NAMALWA (cell line): ENCODE measurements around the gene PERP.
"Not testable (repeated sequence)": the region's sequence is repeated elsewhere in the genome, so short reads cannot be mapped to it uniquely, and the experiment has no call there.

Experiments used
- DNase-seq: peaks from one replicate; pipeline ENCODE4 v3.0.0-alpha.2; 2015; ENCODE audit warnings: low spot score

The PERP gene

DNA sequence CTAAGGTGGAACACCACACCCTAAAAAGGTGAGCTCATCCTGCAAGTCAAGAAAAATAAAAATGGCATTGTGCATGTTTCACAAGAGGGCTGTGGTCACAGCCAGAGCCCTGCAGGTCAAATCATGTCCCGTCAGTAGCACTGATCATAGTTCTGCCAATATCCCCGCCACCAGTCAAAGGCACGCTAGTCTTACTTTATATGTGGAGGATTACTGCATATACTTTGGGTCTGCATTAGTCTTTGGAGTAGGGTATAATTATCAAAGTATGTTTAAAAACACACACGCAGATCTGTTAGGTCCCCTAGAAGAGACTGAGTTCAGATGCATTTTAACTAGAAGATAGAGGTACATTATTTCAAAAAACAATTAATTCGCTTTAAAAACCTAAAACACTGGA is 1.8 kb downstream of the PERP start:
- no peak for DNase-seq

DNA sequence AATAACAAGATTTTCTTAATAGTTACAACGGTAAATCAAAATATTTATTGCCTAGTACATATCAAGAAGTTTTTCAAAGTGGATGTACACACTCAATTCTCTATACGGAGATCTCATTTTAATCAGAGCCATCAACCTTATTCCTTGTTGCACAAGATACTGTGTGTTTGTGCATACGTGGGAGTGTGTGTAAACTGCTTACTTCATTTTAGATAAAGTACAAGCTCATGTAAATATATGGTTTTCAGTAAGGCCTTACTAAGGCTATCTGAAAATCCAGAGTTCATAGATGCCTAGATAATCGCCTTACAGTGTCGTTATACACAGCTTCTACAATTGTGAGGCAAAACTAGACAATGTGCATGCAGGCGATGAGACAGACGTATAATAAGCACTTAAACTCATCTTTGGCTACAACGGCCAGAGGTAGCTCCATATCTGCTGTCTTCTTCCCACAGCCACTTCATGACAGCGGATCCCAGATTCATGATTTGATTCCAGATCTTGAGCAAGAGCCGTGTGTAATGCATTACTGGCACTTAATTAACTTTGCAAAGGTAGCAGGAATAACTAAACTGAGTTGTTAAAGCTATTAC is 2.5 kb downstream of the PERP start:
- DNase-seq: no peak

DNA sequence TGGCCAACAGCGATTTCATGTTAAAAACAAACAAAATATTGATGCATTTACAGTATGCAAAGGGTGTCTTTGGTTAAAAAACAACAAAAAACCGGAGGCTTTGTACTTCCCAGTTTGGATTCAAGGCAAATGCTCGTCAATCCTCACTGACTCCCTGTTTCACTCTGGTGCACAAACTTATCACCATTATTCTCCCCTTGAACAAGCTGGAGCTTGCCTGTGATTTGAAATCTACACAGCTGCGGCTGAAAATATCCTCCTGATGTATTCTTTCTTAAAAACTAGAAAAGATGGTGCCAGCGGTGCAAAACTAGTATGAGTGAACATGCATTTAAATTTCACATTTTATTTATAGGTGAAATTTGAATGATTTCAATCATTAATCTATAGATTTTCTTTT is 3.3 kb downstream of the PERP start:
- no peak for DNase-seq

DNA sequence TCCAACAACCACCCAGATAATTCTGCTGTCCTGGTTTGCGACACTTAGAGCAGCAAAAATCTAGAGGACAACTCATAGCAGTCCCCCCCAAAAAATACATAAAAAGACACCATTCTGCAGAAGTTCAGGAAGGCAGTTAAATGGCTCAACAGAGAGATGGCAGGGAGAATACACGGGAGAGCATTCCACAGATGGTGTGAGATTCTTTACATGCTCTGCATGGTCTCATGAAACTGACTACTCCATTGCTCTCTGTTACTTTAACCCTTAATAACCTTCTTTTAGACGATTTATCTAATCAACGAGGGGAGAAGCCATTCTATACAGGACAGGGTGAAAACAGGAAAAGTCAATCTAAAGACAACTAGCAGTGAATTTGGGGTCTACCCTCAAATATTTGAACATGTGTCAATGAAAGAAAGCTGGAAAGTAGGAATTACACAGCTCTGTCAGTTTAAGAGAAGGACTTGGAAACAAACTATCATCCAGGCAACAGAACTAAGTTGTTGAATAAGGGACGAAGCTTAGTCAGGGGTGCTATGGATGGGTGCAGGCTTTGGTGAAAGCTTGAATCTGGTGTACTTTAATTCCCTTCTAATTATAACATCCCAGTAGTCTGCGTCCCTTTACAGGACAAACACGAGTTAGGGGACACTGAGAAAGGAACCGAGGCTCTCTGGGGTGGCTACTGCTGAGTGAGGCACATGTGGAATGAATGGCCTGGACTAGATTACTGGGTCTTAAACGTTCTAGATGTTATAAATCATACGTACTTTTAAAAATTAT is 5.1 kb downstream of the PERP start:
- no peak for DNase-seq

DNA sequence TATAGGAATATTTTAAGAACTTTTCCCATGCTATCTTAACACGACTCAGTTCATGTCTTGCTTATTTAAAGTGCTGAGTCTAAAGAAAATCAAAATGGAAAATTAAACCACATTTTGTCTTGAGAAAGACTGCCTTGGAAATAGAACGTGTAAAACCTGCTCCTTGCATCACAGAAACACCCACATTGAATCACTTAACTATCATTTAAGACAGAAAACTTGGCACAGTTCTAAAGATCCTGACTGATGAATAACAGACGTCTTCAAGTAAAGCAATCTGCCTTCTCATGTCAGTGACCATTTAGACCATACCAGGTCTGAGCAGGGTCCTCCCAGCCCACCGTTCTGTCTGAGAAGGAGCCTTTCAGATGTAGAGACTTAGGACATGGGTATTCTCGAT is 7.4 kb downstream of the PERP start:
- DNase-seq: no peak

DNA sequence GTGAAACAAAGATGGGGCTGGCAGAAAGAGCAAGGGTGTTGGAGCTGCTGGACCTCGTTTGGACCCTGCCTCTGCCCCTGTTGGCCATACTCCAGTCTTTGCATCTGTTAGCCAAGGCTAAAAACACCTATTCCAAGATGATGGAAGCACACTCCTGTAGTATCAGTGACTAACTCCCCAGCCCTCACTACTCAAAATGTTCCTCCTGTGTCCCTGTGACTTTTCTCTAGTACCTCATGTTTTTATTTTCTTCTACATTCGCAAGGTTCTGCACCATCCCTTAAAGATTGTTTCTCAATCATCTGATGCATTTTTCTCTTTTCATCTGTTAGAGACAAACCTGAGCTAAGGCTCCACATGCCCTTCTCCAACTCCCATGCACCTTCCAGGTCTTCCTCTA is 8.9 kb downstream of the PERP start:
- no peak for DNase-seq

DNA sequence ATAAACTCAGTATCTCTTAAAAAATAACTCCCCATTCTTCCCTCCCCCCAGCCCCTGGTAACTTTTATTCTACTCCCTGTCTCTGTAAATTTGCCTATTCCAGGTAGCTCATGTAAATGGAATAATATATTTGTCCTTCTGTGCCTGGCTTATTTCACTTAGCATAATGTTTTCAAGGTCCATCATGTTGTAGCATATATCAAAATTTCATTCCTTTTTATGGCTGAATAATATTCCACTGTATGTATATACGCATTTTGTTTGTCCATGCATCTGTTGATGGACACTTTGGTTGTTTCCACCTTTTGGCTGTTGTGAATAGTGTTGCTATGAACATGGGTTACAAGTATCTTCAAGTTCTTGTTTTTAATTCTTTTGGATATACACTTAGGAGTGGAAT is 13.0 kb downstream of the PERP start:
- no peak for DNase-seq

DNA sequence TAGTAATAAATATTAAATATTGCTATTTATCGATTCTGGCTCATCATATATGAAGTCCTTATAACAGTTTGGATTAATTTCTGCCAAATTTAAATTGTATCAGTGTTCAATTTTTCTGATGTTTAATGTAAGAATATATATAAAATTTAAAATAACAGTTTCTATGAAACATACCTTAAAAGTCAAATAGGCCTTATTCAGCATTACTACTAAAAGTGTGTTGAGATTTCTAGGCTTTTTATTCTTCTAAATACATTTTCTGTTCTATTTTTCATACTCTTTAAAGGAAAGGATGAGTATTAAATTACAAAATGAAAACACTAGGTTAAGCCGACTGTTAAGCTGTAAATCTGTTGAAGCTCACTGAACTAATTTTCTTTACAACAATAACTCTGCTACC is 13.6 kb downstream of the PERP start:
- no peak for DNase-seq

DNA sequence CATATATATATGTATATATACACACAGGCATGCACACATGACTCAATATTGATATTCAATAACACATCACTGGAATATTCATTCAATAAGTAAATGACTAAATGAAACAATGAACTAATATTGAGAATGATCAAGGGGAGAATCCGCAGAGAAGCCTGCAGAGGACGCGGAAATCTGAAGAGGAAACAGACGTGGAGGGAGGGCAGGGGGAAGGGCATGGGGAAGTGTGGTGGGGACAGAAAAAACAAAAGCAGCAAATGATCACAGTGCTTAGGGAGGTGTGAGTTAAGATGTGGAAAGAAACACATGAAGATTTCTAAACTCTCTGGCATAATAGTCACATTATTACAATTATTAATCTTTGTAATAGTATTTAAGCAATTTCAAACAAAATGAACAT is 14.5 kb downstream of the PERP start:
- no peak for DNase-seq

DNA sequence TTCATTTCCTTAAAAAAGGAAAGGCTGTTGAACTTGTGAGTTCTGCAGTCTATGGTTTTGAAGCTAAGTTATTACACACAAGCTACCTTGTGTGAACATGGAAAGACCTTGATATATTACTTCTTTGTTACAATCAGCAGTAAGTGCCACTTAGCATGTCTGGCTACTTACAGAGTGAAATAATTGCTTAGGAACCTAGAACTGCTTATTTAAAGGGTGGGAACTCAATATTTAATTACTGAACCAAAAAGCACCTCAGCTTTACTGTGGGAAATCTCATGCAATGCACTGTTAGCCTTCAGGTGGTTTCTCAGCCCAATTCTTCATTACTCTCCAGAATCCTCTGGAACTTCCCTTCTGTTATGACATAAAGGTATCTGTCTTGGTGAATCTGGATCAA is 17.9 kb downstream of the PERP start:
- no peak for DNase-seq

DNA sequence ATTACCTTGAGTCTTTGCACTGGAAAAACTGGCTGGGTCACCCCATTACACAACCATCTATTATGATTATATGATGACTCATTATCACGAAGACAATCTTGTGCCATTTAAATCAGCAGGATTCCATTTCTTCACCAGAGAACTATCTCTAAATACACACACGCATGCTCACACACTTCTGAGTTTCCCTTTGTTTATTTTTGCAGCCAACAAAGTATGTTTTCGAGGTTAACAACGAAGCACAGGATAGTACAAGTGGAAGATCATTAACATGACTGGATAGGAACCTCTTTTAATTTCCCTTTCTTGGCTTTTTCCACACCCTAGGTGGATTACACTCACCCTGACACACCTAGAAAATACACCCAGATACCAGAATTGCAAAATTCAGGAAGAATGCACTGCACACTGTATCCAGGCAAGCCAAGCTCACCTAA is 18.9 kb downstream of the PERP start:
- DNase-seq: no peak

DNA sequence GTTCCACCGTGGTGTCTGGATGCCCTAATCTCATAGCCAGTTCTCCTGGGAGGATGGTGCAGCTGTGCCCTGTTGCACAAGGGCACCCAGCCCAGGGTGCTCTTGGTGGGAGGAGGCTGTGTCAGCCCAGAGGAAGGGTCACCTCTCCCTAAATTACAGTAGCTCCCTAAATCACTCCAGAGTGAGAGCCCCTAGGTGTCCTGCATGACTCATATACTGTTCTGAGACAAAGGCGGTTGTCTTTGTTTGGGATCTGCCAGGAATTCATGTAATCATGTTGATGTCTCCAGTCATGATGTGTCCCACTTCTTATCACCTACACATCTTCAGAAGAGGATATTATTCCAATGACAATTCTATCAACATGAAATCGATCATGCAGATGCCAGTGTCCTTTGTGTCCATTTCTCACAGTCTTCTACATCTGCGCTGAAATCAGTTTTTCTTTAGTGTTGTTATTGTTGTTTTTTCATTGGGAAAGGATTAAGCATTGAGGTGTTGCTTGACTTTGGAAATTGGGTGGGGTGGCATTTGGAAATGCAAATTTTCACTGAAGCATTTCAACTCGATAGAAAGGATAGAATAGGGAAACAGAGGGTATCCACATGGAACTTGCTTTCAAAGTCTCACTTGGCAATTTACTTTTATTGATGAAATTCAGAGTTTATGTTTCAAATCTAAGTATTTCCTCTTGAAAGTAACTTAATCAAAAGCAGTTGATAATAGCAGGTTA is 19.5 kb downstream of the PERP start:
- DNase-seq: no peak

DNA sequence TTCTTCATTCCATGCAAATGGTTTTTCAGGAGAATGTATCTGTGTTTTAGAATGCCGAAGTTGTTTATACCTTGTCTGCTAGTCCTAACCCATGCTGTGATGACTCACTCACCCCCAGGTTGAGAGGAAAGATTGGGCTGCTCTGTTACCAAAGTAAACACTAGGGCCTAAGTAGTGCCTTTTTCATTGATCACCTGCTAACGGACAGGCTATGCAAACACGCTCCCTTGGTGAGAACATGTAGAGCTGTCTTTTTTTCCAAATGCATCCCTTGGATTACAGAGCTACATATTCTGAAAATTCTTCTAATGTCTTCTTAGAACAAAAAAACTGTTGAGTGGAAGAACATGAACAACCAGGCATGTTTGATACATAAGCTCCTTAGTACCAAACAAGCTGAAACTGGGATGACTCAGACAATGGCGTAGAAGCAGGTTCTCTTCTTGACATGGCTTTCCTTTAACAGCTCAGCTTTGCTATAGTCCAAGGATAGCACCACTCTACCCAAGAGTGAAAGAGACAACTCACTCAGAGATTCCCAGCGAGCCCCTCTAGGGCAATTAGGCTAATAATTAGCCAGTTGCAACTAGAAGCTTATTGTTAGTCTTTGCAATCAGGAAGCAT is 20.5 kb downstream of the PERP start:
- DNase-seq: no peak

DNA sequence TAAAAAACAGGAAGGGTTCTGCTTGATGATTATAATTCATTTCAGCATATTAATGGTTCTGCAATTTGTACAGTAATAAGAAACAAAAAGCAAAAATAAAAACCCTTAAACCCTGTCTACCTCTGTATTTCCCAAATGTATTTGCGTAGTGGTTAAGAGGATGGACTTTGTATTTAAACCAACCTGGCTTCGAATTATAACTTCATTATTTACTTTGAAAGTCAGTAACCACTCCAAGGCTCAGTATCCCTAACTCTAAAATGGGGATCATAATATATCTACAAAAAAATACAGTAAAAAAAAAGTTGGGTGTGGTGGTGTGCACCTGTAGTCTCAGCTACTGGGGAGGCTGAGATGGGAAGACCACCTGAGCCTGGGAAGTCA is 21.4 kb downstream of the PERP start:
- DNase-seq: no peak

DNA sequence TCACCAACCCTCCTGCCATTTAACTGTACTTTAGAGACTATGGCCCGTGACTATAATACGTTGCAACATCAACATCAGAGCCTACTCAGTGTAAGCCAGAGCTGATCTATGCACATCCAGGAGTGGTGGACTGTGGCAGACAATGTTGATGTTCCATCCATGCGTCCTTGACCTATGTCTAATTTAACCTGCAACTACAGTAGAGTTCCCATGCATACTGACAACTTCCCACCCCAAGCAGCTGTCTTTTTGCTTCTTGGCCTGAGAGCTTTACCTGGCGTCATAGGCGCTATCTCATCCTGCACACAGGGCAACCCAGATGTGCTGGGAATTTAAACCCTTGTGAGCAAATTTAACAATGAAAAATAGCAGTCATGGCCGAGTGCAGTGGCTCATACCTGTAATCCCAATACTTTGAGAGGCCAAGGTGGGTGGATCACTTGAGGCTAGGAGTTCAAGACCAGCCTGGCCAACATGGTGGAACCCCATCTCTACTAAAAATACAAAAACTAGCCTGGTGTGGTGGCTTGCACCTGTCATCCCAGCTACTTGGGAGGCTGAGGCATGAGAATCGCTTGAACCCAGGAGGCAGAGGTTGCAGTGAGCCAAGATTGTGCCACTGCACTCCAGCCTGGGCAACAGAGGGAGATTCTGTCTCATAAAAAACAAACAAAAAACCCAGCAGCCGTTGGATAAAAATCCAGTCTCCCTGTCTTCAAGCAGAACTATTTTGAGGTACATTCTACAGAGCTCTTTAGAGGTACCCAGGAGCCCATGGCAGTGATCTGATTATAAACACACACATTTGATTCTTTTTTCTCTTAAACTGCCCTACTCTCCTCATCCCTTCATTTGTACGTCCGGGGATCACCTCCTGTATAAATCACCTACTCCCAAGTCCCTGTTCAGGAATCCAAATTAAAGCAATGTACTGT is 22.0 kb downstream of the PERP start:
- no peak for DNase-seq

DNA sequence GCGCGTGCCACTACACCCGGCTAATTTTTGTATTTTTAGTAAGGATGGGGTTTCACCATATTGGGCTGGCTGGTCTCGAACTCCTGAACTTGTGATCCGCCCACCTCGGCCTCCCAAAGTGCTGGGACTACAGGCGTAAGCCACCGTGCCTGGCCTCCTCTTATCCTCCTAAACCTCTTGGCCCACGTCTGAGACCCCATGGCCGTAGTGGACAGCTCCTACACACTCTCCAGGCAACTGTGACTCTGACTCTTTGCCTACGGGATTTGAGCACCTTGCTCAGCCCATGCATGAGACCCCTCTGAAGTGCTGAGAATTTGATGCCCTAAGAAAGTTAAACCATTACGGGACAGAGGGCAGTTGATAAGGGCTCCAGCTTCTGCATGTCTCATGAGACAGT is 25.0 kb downstream of the PERP start:
- no peak for DNase-seq

DNA sequence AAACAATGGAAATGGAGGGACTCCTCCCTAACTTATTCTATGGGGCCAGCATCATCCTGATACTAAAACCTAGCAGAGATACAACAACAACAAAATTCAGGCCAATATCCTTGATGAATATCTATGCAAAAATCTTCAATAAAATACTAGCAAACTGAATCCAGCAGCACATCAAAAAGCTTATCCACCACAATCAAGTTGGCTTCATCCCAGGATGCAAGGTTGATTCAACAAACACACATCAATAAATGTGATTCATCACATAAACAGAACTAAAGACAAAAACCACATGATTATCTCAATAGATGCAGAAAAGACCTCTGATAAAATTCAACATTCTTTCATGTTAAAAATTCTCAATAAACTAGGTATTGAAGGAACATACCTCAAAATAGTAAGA is 27.7 kb downstream of the PERP start:
- not testable (repeated sequence) for DNase-seq

DNA sequence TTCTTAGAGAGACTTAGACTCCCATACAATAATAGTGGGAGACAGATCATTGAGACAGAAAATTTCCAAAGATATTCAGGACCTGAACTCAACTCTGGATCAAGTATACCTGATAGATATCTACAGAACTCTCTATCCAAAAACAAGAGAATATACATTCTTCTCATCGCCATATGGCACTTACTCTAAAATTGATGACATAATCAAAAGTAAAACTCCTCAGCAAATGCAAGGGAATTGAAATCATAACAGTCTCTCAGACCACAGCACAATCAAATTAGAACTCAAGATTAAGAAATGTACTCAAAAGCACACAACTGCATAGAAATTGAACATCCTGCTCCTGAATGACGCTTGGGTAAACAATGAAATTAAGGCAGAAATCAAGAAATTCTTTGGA is 28.7 kb downstream of the PERP start:
- no peak for DNase-seq

DNA sequence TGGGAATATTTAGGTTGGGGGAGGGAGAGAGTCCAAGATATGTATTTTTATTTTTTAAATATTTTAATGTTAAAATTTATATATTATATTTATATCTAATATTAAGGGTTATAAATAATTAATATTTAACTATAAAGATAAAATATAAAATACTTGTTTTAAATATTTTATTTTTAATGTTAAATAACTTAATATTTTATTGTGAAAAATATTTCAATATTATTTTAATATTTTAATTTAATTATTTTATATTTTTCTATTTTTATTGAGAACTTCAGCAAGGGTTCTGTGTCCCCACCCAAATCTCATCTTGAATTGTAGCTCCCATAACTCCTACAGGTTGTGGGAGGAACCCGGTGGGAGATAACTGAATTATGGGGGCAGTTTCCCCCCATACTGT is 34.0 kb downstream of the PERP start:
- DNase-seq: no peak

DNA sequence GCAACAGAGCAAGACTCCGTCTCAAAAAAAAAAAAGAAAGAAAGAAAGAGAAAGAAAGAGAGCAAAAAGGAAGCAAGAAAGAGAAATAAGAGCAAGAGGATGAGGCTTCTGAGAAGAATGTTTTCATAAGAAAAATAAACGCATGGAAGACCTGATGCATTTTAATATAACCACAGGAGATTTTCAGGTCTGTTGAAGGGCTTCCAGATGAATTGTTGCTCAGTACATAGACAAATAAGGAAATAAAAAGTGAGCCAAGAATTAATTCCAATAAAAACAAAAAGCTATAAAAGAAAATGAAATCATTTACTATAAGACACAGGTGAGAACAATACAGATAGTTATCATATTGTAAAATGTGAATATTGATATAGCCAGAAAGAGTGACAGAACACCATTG is 43.5 kb downstream of the PERP start:
- DNase-seq: no peak

DNA sequence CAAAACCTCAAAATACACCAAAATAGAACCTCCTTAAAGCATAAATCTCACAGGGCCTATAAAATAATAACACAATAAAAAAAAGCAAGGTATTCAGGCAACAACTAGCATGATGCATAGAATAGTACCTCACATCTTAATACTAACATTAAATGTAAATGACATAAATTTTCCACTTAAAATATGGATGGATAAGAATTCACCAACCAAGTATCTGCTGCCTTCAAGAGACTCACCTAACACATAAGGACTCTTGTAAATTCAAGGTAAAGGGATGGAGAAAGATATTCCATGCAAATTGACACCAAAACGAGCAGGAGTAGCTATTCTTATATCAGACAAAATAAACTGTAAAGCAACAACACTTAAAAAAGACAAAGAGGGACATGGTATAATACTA is 52.2 kb downstream of the PERP start:
- no peak for DNase-seq

DNA sequence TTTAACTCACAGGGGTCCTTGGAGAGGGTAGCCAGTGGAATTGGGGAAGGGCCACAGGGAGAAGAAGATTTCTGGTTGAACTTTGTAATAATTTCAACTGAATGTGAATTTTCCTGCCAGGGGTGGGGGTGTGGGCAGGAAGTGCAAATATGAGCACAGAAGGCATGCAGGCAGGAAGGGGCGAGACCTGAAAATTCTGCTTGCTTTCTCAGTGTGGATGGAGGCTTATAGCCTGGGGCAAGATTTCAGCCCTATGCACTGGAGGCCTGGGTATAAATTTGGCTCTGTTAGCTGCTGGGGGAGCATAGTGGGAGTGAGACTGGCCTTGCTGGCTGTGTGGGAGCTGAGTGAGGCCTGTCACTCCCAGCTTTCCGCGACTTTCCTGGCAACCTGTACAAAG is 54.4 kb downstream of the PERP start:
- DNase-seq: no peak
